Stimulated activated CD8-positive, alpha-beta memory T cell treated with anti-CD3 and anti-CD28 coated beads, Interleukin-7, amount 100 ng/mL, for 48 hours (primary cell): ENCODE results near the gene MRPS24.

Experiments
- DNase-seq, 2 donors: peaks; one replicate each; pipeline ENCODE4 v3.0.0-alpha.2; 2020; ENCODE audit warnings: low read depth in 1 of 2; ENCODE audit errors: extremely low read depth in 1 of 2

MRPS24 gene

GRCh38 chr7:43877968-43878864 lies 8.9 kb upstream of the MRPS24 start:
- DNase-seq, result no peak

DNA sequence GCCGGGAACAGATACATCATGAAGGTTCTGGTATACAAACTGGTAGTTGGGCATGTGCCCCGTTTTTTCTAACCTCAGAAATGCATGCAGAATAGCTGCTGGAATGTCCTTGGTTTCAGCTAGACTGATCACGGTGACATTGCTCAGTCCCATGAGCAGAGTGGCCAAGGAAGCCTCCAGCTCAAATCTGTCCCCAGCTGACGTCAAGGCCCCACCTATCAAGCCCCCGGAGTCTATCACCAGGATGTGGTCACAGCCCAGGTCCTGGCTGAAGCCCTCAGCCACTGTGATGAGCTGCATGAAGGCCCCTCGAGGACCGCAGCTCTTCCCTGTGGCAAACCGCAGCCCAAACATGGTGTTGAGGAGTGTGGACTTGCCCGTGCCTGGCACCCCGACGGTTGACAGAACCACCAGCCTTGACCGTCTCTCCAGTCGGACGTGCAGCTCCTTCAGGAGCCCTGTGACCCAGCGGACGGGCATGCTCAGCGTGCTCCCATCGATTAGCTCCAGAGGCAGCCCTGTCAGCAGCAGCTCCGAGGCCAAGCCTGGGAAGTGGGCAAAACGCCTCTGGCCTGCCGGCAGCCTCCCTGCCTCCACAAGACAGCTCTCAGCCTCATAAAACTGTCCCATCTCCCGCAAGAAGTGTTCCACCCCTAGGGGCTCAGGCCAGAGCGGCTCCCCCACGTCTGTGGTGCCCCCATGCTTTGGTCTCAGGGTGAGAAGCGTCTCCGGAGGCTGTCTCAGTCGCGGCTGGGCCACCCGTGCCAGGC lies 7.8 kb upstream of the MRPS24 start:
- DNase-seq, result no peak

DNA sequence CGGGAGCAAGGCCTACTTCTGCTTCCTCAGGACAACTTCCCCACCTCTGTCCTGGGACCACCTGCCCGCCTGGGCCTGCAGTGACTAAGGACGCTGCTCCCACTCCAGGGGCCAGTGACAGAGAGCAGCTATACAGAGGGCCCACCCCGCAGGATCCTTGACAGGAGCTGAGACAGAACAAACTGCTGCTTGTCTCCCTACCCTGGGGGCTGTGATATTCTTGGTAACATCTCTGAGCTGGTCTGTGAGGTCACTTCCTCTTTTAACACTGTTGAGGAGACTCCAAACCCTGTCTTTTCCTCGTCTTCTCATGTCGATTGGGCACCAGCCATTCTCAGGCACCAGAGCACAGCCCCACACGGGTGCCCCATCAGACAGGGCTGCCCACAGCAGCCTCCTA lies 6.9 kb upstream of the MRPS24 start:
- DNase-seq, result no peak

- DNase-seq, result no peak
Observed at GRCh38 chr7:43873300-43873699, 4.0 kb upstream of the MRPS24 start.

DNA sequence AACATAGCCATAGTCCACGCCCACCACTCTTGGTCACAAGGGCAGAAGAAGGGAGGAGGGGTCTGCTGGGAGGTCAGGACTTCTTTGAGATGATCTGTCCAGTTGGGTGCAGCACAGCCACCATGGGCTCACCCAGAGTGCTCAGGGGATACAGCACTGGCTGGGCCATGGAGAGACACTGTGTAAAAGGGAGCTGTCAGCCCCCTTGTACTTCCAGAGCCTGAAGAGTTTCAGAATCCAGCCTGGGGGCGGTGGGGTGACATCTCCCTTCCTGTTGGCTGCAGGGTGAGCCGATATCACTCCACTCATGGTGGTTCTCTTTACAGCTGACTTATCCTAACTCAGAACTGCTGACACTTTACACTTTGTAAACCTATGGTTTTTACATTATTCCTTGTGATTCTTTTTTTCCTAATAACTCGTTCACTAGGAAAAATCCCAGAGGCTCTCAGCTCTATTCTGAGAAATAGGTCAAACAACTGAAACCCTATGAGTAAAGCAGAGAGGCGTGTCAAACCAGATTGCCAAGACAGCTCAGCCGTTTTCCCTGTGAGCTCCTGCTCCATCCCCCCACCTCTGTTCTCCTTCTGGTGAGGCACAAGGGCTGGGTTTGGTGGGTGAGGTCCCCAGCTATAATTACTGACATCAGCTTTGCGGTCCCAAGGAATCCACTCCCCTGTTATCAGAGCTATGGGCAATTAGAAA lies 3.2 kb upstream of the MRPS24 start:
- no peak for DNase-seq

GRCh38 chr7:43871064-43871463 lies 1.7 kb upstream of the MRPS24 start:
- no peak for DNase-seq

DNA sequence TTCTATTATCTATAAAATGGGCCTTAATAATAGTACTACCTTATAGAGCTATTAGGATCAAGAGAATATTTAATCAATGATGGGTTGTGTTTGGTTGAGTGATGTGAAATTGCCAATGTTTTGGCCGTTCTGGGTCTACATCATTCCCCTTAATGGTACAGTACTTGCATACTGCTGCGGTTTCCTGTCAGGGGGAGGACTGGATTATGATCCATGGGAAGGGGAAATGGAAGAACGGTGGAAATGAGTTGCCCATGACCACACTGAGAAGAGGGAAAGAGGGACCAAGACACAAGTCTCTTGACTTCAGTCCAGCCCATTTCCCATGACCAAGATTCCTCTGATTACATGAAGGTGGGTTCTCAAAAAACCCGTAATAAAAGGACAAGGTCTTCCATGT lies 999 bp upstream of the MRPS24 start:
- no peak for DNase-seq

DNA sequence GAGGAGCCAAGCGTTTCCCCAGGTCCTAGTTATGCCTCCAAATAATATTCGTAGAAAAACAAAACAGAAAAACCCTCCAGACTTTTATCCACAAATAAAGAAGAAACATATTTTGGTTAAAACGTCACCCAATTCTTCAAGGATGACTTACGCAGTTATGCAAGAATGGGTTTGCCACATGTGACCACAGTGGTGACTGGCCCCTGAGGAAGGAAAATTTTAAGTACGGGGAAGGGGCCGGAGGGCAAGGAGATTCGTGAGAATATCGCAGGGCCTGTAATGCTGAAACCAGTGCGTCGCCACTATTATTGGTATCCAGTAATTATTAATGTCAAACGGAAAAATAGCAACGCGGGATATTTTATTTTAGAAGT lies 537 bp upstream of the MRPS24 start:
- DNase-seq, result peak in 1 of 2 donors; percentile 13

GRCh38 chr7:43868681-43869005 lies 674 bp downstream of the MRPS24 start:
- no peak for DNase-seq

DNA sequence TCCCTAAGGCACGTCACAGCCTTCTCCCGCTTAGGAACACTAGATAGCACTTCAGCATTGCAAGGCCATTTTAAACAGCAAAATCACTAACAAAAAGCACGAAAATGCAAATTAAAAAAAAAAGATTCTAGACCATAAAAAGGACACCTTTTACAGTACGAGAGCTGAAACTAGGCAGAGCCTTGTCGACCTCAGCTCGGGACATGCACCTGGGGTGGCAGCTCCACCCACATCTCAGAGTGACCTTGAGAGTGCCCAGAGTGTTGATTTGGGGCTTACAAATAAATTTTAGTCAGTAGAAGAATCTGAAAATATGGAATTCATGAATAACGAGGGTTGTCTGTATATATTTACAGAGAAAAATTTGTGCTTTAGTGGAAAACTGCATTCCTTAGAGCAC lies 1.1 kb downstream of the MRPS24 start:
- DNase-seq, result no peak

DNA sequence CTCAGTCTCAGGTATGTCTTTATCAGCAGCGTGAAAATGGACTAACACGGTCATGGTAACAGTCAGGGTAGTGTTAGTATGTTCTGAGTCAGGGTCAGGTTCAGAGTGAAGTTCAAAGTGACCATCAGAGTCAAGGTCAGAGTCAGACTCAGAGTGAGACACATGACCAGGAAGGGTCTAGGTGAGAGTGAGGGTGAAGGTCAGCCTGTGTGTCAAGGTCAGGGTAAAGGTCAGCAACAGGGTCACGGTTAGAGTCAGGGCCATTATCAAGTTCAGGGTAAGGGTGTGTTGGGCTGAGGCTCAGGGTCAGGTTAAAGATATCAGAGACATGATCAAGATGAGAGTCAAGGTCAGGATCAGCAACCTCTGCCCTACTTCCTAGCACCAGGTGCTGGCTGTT lies 4.0 kb downstream of the MRPS24 start:
- DNase-seq, result no peak

- no peak for DNase-seq
Observed at GRCh38 chr7:43864126-43864525, 5.2 kb downstream of the MRPS24 start.

GRCh38 chr7:43856996-43857395 lies 12.3 kb downstream of the MRPS24 start:
- no peak for DNase-seq

DNA sequence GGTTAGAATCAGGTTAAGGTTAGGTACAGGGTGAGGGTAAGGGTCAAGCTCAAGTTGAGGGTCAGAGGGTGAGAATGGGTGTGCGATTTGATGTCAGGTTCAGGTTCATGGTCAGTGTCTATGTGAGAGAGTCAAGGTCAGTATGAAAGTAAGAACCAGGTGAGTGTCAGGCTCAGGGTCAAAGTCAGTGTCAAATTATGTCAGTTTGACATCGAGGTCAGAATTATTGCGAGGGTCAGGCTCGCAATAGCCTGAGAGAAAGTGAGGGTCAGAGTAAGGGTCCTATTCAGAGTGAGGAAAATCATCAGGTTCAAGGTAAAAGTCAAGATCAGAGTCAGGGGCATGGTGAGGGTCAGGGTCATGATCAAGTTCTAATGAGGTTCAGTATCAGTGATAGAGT lies 13.0 kb downstream of the MRPS24 start:
- no peak for DNase-seq

DNA sequence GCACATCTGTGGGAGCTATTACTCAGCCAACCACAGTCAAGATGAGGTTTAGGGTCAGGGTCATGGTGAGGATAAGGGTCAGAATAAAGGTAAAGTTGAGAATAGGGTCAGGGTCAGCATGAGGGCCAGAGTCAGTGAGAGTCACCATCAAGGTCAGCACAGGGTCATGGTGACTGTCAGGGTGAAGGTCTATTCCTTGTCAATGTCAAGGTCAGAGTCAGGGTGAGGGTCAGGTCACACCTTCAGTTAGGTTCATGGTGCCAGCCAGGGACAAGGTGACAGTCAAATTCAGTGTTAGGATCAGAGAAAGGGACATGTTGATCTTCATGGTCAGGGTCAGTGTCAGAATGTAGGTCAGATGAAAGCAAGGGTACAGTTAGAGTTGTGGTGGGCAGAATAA lies 14.1 kb downstream of the MRPS24 start:
- no peak for DNase-seq

- no peak for DNase-seq
Observed at GRCh38 chr7:43851805-43852204, 17.5 kb downstream of the MRPS24 start.

GRCh38 chr7:43850348-43851116 lies 18.8 kb downstream of the MRPS24 start:
- DNase-seq, result no peak

DNA sequence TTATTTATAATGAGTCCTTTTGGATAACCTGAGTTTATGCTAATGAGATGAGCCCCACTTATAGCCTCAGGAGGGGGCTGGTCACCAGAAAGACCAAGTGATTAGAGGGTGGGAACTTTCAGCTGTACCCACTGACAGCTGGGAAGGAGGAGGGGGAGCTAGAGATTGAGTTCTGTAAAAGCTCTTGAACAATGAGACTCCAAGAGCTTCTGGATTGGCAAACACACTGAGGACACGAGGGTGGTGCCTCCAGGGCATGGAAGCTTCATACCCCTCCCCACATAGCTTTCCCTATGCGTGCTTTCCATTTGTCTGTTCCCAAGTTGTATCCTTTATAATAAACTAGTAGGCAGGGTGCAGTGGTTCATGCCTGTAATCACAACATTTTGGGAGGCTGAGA lies 20.3 kb downstream of the MRPS24 start:
- no peak for DNase-seq

- no peak for DNase-seq
Observed at GRCh38 chr7:43847496-43847895, 21.8 kb downstream of the MRPS24 start.

DNA sequence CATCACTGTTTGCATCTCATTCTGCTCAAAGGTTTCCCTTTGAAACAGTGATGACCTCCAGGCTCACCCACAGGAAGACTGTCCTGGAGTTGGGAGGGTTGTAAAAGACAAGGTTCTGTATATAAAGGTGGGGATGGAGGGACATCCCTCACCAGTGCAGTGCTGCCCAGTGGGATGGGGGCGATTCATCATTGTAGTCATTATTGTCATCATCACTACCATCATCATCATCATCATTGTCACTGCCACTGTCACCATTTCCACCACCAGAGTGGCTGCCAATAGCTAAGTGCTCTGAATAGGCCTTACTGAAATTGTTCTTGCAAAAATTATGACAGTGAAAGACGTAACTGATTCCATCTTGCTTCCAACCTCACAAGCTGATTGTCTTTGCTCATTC lies 24.7 kb downstream of the MRPS24 start:
- DNase-seq, result no peak

GRCh38 chr7:43844257-43844656 lies 25.1 kb downstream of the MRPS24 start:
- no peak for DNase-seq
